ENCODE measurements around the gene CELF4.
A peak's percentile ranks its signal among the peaks of the same experiment; 100 is the strongest.

GRCh38 chr18:37294951-37295350 is 270.6 kb downstream of the CELF4 start:
- TF ChIP-seq USF1 (IDR thresholded peaks at IDR 0.05) (no peak), REST (IDR thresholded peaks at IDR 0.05; ENCODE audit: low read depth) (no peak), NFIC (IDR thresholded peaks at IDR 0.05) (no peak), TAF1 (IDR thresholded peaks at IDR 0.05; ENCODE audit: low read depth) (no peak), EP300 (IDR thresholded peaks at IDR 0.05; ENCODE audit: borderline replicate concordance) (no peak), FOXM1 (IDR thresholded peaks at IDR 0.05; ENCODE audit: borderline replicate concordance, low read depth) (no peak), TCF12 (IDR thresholded peaks at IDR 0.05; ENCODE audit: low read depth) (no peak), ZBTB7A (IDR thresholded peaks at IDR 0.05; ENCODE audit: low read depth) (no peak), RAD21 (IDR thresholded peaks at IDR 0.05; ENCODE audit: low read depth) (peak; percentile 62), TEAD4 (IDR thresholded peaks at IDR 0.05) (no peak), CEBPB (IDR thresholded peaks at IDR 0.05) (no peak), YY1 (IDR thresholded peaks at IDR 0.05; ENCODE audit: low read depth) (no peak), MAX (IDR thresholded peaks at IDR 0.05) (no peak), CREB1 (IDR thresholded peaks at IDR 0.05; ENCODE audit: low read depth) (no peak)

Data from Ishikawa (cell line).